C4-2B (cell line): ENCODE measurements around the gene RBAK.

Source experiments
- ZFX ChIP-seq: fragments of 450-650 bp; IDR thresholded peaks from 2 replicates; pipeline ENCODE4 v1.6.1; 2017
- TF ChIP-seq, protein P1 (sequence below): fragments of 450-650 bp; conservative IDR thresholded peaks from 2 replicates; pipeline ENCODE4 v1.5.1; 2017; ENCODE audit warnings: mild to moderate bottlenecking

DNA sequence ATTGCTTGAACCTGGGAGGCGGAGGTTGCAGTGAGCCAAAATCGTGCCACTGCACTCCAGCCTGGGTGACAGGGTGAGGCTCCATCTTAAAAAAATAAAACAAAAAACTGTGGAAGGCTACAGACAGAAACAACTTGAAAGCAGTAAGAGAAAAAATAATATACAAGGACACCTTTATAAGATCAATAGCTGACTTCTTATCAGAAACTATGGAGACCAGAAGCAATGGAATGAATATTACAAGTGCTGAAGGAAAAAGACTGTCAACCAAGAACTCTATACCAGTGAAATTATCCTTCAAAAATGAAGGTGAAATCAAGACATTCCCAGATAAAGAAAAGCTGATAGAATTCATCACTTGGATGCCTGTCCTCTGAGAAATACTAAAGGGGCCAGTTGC, 49.0 kb downstream of the RBAK start:
- TF ChIP-seq, protein P1, sequence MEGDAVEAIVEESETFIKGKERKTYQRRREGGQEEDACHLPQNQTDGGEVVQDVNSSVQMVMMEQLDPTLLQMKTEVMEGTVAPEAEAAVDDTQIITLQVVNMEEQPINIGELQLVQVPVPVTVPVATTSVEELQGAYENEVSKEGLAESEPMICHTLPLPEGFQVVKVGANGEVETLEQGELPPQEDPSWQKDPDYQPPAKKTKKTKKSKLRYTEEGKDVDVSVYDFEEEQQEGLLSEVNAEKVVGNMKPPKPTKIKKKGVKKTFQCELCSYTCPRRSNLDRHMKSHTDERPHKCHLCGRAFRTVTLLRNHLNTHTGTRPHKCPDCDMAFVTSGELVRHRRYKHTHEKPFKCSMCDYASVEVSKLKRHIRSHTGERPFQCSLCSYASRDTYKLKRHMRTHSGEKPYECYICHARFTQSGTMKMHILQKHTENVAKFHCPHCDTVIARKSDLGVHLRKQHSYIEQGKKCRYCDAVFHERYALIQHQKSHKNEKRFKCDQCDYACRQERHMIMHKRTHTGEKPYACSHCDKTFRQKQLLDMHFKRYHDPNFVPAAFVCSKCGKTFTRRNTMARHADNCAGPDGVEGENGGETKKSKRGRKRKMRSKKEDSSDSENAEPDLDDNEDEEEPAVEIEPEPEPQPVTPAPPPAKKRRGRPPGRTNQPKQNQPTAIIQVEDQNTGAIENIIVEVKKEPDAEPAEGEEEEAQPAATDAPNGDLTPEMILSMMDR = no peak
- TF ChIP-seq ZFX = no peak
